ENCODE data around the gene PDE4D.

The PDE4D gene

GRCh38 chr5:59256331-59256730 lies 637.2 kb downstream of the PDE4D start:
- no peak for DNase-seq (ENCODE audit: low read depth)

GRCh38 chr5:59254055-59254687 lies 639.4 kb downstream of the PDE4D start:
- no peak for DNase-seq (ENCODE audit: low read depth)

- no peak for DNase-seq (ENCODE audit: low read depth)
Measured at GRCh38 chr5:59253625-59254024, 639.9 kb downstream of the PDE4D start.

GRCh38 chr5:59251627-59252026 lies 641.9 kb downstream of the PDE4D start:
- no peak for DNase-seq (ENCODE audit: low read depth)

- no peak for DNase-seq (ENCODE audit: low read depth)
Measured at GRCh38 chr5:59249726-59250125, 643.8 kb downstream of the PDE4D start.

GRCh38 chr5:59249160-59249559 lies 644.4 kb downstream of the PDE4D start:
- DNase-seq (ENCODE audit: low read depth): no peak

GRCh38 chr5:59246882-59247281 lies 646.6 kb downstream of the PDE4D start:
- DNase-seq (ENCODE audit: low read depth): no peak

GRCh38 chr5:59246145-59246869 lies 647.2 kb downstream of the PDE4D start:
- DNase-seq (ENCODE audit: low read depth): no peak

- DNase-seq (ENCODE audit: low read depth): no peak
Measured at GRCh38 chr5:59245198-59245597, 648.3 kb downstream of the PDE4D start.

- DNase-seq (ENCODE audit: low read depth): no peak
Measured at GRCh38 chr5:59241552-59241951, 652.0 kb downstream of the PDE4D start.

- no peak for DNase-seq (ENCODE audit: low read depth)
Measured at GRCh38 chr5:59241119-59241518, 652.4 kb downstream of the PDE4D start.

- DNase-seq (ENCODE audit: low read depth): no peak
Measured at GRCh38 chr5:59238126-59238902, 655.2 kb downstream of the PDE4D start.

- DNase-seq (ENCODE audit: low read depth): no peak
Measured at GRCh38 chr5:59236986-59237385, 656.5 kb downstream of the PDE4D start.

GRCh38 chr5:59236448-59236847 lies 657.1 kb downstream of the PDE4D start:
- DNase-seq (ENCODE audit: low read depth): no peak

- DNase-seq (ENCODE audit: low read depth): no peak
Measured at GRCh38 chr5:59234236-59234635, 659.3 kb downstream of the PDE4D start.

GRCh38 chr5:59231221-59231931 lies 662.1 kb downstream of the PDE4D start:
- no peak for DNase-seq (ENCODE audit: low read depth)

GRCh38 chr5:59222687-59223511 lies 670.6 kb downstream of the PDE4D start:
- no peak for DNase-seq (ENCODE audit: low read depth)

- no peak for DNase-seq (ENCODE audit: low read depth)
Measured at GRCh38 chr5:59221769-59222168, 671.8 kb downstream of the PDE4D start.

GRCh38 chr5:59218424-59219045 lies 675.0 kb downstream of the PDE4D start:
- DNase-seq (ENCODE audit: low read depth): no peak

GRCh38 chr5:59216841-59217240 lies 676.7 kb downstream of the PDE4D start:
- DNase-seq (ENCODE audit: low read depth): no peak

- no peak for DNase-seq (ENCODE audit: low read depth)
Measured at GRCh38 chr5:59212596-59212995, 680.9 kb downstream of the PDE4D start.

All from stimulated activated CD8-positive, alpha-beta memory T cell treated with anti-CD3 and anti-CD28 coated beads, Interleukin-12 subunit alpha, Interleukin-12 subunit beta, amount 100 ng/mL, for 4 hours (primary cell).